GM21619 (cell line): ENCODE data around the gene SLIT3.

ENCODE experiments used
- ATAC-seq: cut with Tn5 transposase; IDR thresholded peaks from one replicate; pipeline ENCODE4 v1.9.1; 2021; ENCODE audit not compliant: unreplicated experiment

SLIT3 gene

GRCh38 chr5:168724227-168724626 is 576.7 kb downstream of the SLIT3 start:
- no peak for ATAC-seq

- no peak for ATAC-seq
These were observed 577.9 kb downstream of the SLIT3 start for GRCh38 chr5:168723037-168723436.

GRCh38 chr5:168721966-168722365 is 579.0 kb downstream of the SLIT3 start:
- ATAC-seq = no peak

GRCh38 chr5:168721002-168721753 is 579.8 kb downstream of the SLIT3 start:
- no peak for ATAC-seq

- no peak for ATAC-seq
These were observed 580.4 kb downstream of the SLIT3 start for GRCh38 chr5:168720575-168720974.

GRCh38 chr5:168714046-168714445 is 586.9 kb downstream of the SLIT3 start:
- ATAC-seq = peak; percentile 58

GRCh38 chr5:168713051-168713450 is 587.9 kb downstream of the SLIT3 start:
- ATAC-seq = no peak

- peak; percentile 60 for ATAC-seq
These were observed 588.5 kb downstream of the SLIT3 start for GRCh38 chr5:168712280-168712924.

GRCh38 chr5:168710706-168711105 is 590.2 kb downstream of the SLIT3 start:
- ATAC-seq = no peak

GRCh38 chr5:168707716-168708695 is 592.9 kb downstream of the SLIT3 start:
- no peak for ATAC-seq

- ATAC-seq = no peak
These were observed 594.3 kb downstream of the SLIT3 start for GRCh38 chr5:168706655-168707069.

GRCh38 chr5:168705321-168705720 is 595.6 kb downstream of the SLIT3 start:
- ATAC-seq = no peak

- ATAC-seq = no peak
These were observed 598.4 kb downstream of the SLIT3 start for GRCh38 chr5:168702511-168702910.

- ATAC-seq = no peak
These were observed 599.3 kb downstream of the SLIT3 start for GRCh38 chr5:168701641-168702040.

GRCh38 chr5:168699002-168699401 is 601.9 kb downstream of the SLIT3 start:
- no peak for ATAC-seq

GRCh38 chr5:168697034-168697720 is 603.8 kb downstream of the SLIT3 start:
- ATAC-seq = no peak

GRCh38 chr5:168696611-168697010 is 604.3 kb downstream of the SLIT3 start:
- no peak for ATAC-seq

- no peak for ATAC-seq
These were observed 605.6 kb downstream of the SLIT3 start for GRCh38 chr5:168695301-168695835.

GRCh38 chr5:168694289-168694688 is 606.6 kb downstream of the SLIT3 start:
- ATAC-seq = no peak

GRCh38 chr5:168693883-168694282 is 607.1 kb downstream of the SLIT3 start:
- ATAC-seq = no peak

- ATAC-seq = no peak
These were observed 607.6 kb downstream of the SLIT3 start for GRCh38 chr5:168693297-168693696.
